ENCODE measurements around the gene TIMM50.

The TIMM50 gene

DNA sequence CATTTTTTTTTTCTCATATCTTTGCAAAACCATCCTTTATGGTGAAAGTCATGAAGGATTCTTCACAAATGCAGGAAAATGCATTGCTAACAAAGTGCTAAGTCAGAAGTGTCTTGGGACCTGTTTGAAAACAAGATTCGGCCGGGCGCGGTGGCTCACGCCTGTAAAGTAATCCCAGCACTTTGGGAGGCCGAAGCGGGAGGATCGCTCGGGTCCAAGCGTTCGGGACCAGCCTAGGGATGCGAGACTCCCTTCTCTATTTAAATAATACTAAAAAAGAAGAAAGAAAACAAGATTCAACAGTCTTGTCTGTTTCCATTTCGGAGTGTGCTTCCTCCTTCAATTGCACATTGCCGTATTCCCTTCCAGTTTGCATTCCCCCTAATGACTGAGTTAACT lies 51.2 kb downstream of the TIMM50 start:
- no peak for DNase-seq (ENCODE audit: extremely low read depth, low read depth)
- TF ChIP-seq, protein P1, sequence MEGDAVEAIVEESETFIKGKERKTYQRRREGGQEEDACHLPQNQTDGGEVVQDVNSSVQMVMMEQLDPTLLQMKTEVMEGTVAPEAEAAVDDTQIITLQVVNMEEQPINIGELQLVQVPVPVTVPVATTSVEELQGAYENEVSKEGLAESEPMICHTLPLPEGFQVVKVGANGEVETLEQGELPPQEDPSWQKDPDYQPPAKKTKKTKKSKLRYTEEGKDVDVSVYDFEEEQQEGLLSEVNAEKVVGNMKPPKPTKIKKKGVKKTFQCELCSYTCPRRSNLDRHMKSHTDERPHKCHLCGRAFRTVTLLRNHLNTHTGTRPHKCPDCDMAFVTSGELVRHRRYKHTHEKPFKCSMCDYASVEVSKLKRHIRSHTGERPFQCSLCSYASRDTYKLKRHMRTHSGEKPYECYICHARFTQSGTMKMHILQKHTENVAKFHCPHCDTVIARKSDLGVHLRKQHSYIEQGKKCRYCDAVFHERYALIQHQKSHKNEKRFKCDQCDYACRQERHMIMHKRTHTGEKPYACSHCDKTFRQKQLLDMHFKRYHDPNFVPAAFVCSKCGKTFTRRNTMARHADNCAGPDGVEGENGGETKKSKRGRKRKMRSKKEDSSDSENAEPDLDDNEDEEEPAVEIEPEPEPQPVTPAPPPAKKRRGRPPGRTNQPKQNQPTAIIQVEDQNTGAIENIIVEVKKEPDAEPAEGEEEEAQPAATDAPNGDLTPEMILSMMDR (IDR thresholded peaks at IDR 0.05; ENCODE audit: low read depth, low read length, missing control alignments) = no peak
- peak overlapping the region; percentile 97 for H3K4me3 ChIP-seq (replicated peaks; ENCODE audit: low read depth, low read length)

DNA sequence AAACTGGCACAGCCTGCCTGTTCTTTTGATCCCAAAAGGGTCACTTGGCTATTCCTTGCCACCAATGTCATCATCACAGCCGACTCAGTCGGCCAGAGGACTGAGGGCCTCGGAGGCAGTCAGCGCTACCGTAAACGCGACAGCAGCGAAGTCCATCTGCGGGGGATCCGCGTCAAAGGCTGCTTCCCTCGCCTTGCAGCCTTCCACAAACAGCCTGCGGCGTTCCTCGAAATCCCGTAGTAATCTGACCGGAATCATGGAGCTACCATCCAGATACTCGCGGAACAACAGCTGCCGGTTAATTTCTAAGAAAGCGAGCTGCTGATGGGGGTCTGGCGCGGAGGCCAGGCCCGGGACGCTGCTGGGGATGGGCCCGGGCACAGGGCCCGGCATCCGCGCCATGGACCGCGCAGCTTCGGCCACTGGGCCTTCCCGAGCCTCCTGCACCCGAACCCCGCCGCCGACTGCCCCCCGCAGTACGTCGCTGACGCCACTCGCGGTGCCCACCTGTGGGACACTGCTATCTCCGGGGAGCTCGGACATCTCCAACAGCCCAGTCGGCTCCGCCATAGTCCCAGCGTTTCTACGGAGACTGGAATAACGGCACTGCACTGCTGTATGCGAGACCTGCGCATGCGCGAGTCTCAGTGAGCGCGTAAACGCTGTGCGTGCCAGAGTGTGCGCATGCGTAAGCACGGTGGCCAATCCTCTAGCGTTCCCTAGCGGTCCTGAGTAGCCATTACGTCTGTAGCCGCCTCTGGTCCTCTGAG lies 51.8 kb downstream of the TIMM50 start, which contains the start of gene EID2B:
EID2B (minus strand) TSS at position 620 of the 770 bp plus-strand sequence; CDS start at position 570, 50 bp downstream.
- H3K4me3 ChIP-seq (replicated peaks; ENCODE audit: low read depth, low read length) = peak within 1 kb of the TSS; percentile 97
- TF ChIP-seq, protein P1 (IDR thresholded peaks at IDR 0.05; ENCODE audit: low read depth, low read length, missing control alignments) = peak; percentile 98
- peak; percentile 97 for DNase-seq (ENCODE audit: extremely low read depth, low read depth)

DNA sequence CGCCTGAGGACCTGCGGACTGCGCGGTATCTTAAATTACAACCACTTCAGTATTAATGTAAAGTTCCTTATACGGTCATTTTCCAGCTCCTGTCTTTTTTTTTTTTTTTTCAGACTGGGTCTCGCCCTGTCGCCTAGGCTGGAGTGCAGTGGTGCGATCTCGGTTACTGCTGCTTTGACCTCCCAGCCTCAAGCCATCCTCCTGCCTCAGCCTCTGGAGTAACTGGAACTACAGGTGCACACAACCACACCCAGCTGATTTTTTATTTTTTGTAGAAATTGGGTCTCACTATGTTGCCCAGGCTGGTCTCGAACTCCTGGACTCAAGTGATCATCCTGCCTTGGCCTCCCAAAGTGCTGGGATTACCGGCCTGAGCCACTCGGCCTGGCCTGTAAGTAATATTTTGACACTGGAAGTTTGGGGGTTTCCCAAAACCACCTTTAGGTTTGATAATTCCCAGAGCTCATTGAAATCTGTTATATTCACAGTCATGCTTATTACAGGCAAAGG lies 52.4 kb downstream of the TIMM50 start:
- TF ChIP-seq, protein P1 (IDR thresholded peaks at IDR 0.05; ENCODE audit: low read depth, low read length, missing control alignments) = no peak
- peak overlapping the region; percentile 97 for H3K4me3 ChIP-seq (replicated peaks; ENCODE audit: low read depth, low read length)
- no peak for DNase-seq (ENCODE audit: extremely low read depth, low read depth)

DNA sequence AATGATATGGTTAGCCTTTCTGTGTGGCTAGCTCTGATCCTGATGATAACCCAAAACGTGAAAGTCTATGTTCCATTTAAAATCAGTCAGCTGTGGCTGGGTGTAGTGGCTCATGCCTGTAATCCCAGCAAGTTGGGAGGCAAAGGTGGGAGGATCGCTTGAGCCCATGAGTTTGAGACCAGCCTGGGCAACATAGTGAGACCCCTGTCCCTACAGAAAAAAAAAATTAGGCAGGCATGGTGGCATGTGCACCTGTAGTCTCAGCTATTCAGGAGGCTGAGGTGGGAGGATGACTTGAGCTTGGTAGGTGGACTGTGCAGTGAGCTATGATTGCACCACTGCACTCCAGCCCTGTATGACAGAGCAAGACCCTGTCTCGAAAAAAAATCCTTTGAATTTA lies 53.2 kb downstream of the TIMM50 start:
- TF ChIP-seq, protein P1 (IDR thresholded peaks at IDR 0.05; ENCODE audit: low read depth, low read length, missing control alignments) = no peak
- no peak overlapping the region for H3K4me3 ChIP-seq (replicated peaks; ENCODE audit: low read depth, low read length)
- no peak for DNase-seq (ENCODE audit: extremely low read depth, low read depth)

DNA sequence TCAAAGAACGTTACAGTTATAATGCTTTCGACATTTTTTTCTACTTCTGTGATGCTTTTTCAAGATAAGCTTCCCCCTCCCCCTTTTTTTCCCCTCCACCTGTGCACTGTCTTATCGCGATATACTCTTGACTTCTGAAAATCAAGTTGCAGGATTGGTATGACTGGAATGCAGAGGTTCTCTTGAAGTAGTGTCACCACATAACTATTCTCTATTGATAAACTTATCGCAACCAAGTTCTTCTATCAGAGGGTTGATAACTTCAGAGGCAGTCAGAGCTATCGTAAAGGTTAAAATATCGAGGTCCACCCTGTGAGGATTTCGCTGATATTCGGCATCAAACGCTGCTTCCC lies 58.5 kb downstream of the TIMM50 start:
- DNase-seq (ENCODE audit: extremely low read depth, low read depth) = no peak
- TF ChIP-seq, protein P1 (IDR thresholded peaks at IDR 0.05; ENCODE audit: low read depth, low read length, missing control alignments) = no peak
- H3K4me3 ChIP-seq (replicated peaks; ENCODE audit: low read depth, low read length) = peak overlapping the region; percentile 78

DNA sequence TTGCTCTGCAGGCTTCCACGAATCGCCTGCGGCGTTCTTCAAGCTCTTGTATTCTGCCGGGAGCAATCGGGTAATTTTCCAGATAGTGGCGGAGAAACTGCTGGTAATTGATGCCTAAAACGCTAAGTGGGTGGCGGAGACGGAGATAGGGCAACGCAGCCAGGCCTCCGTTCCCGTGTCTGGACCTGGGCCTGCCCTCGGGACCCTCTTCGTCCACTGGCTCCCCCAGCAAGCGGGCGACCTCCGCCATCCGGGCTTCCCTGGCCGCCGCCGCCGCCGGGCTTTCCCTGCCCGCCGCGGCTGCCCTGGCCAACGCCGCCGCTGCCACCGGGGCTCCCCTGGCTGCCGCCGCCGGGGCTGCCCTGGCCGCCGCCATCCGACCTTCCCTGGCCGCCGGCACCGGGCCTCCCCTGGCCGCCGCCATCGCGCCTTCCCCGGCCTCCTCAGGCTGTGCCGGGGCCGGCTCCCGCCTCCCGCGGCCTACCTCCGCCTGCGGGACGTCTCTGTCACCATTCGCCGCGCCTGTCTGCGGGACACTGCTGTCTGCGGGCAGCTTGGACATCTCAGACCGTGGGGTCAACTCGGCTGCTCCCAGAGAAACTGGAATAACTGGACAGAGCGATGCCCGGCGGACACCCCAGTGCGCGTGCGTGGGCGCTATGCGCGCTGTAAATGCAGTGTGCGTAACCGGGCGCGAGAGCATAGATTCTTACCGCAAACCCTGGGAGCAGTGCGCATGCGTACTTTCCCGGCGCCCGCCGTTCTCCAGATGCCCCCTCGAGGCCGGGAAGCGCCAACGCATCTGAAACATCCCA lies 59.1 kb downstream of the TIMM50 start, which contains the start of gene EID2:
EID2 (minus strand) TSS at position 644 of the 815 bp plus-strand sequence; CDS start at position 562, 82 bp downstream.
- DNase-seq (ENCODE audit: extremely low read depth, low read depth) = peak; percentile 85
- TF ChIP-seq, protein P1 (IDR thresholded peaks at IDR 0.05; ENCODE audit: low read depth, low read length, missing control alignments) = peak; percentile 74
- peak within 1 kb of the TSS; percentile 78 for H3K4me3 ChIP-seq (replicated peaks; ENCODE audit: low read depth, low read length)
